Panc1 (cell line): Measurements from ENCODE around the gene AGPAT1. TPM values are rescaled to one million over a fixed set of nuclear protein-coding genes. Genes with fewer than 3 reads are reported as not detected.
A peak's percentile ranks its signal among the peaks of the same experiment; 100 is the strongest.

Experiments used
- ATAC-seq: fragments of 200-7000 bp; cut with Tn5 transposase; 2 replicates; pipeline ENCODE4 v1.9.1; 2020; ENCODE audit warnings: mild to moderate bottlenecking, moderate library complexity
- BruUV-seq: library from RNA; stranded (reverse); fragments of 400-500 nt; replicated peaks from 2 replicates; lab custom pipeline; 2021; lab: Mats Ljungman, UMichigan
- CTCF ChIA-PET: fragments of 300-600 bp; sonication (Branson Sonifier 250); formaldehyde crosslinking; loops from one replicate; lab custom pipeline; 2022; ENCODE audit warnings: antibody characterized with exemption; lab: Charles Lee
- POLR2A ChIA-PET: fragments of 300-600 bp; sonication (Branson Sonifier 250); formaldehyde crosslinking; loops from one replicate; lab custom pipeline; 2022; ENCODE audit warnings: antibody characterized with exemption; lab: Charles Lee
- DNase-seq: peaks from one replicate; pipeline ENCODE4 v3.0.0-alpha.2; 2010; ENCODE audit warnings: low read depth, low spot score
- H3K27ac ChIP-seq: 2 replicates; pipeline ENCODE4 v1.5.1; 2011; ENCODE audit warnings: mild to moderate bottlenecking, low read length, inconsistent platforms
- H3K27me3 ChIP-seq: fragments of 200-500 bp; sonication (Bioruptor generic); 2 replicates; pipeline ENCODE4 v1.6.0; 2014; ENCODE audit warnings: low read length, inconsistent platforms; ENCODE audit not compliant: control insufficient read depth, insufficient read depth
- H3K36me3 ChIP-seq: fragments of 200-500 bp; sonication (Bioruptor generic); 2 replicates; pipeline ENCODE4 v1.5.1; 2014; ENCODE audit warnings: inconsistent platforms, mild to moderate bottlenecking, low read length, moderate library complexity; ENCODE audit not compliant: control insufficient read depth, insufficient read depth
- H3K4me1 ChIP-seq: 2 replicates; pipeline ENCODE4 v1.5.1; 2011; ENCODE audit warnings: inconsistent platforms, mild to moderate bottlenecking, low read length, moderate library complexity; ENCODE audit not compliant: control insufficient read depth, insufficient read depth
- H3K4me3 ChIP-seq, 2 experiments: 2 replicates each; pipeline ENCODE4 v1.5.1; 2011 to 2012; ENCODE audit warnings: low read depth in 2 of 2, low read length in 2 of 2, mild to moderate bottlenecking in 2 of 2, inconsistent platforms in 1 of 2, moderate library complexity in 1 of 2
- H3K9me3 ChIP-seq: fragments of 200-500 bp; sonication (Bioruptor generic); 2 replicates; pipeline ENCODE4 v1.5.1; 2014; ENCODE audit warnings: low read depth, mild to moderate bottlenecking, inconsistent platforms, low read length, moderate library complexity; ENCODE audit not compliant: control insufficient read depth, insufficient read depth
- CTCF ChIP-seq: fragments of 450-650 bp; IDR thresholded peaks from 2 replicates; pipeline ENCODE4 v1.5.1; 2017; ENCODE audit warnings: mild to moderate bottlenecking
- POLR2AphosphoS5 ChIP-seq: IDR thresholded peaks from 2 replicates; pipeline ENCODE4 v1.6.1; 2012; ENCODE audit warnings: mild to moderate bottlenecking, low read depth, low read length, moderate library complexity
- REST ChIP-seq, 2 experiments: IDR thresholded peaks; 2 replicates each; pipeline ENCODE4 v1.6.1; 2011 to 2012; ENCODE audit warnings: low read depth in 2 of 2, control low read depth in 1 of 2, low read length in 1 of 2, mild to moderate bottlenecking in 1 of 2, moderate library complexity in 1 of 2; ENCODE audit not compliant: insufficient read depth in 1 of 2
- SIN3A ChIP-seq: IDR thresholded peaks from 2 replicates; pipeline ENCODE4 v1.6.1; 2012; ENCODE audit warnings: low read depth, mild to moderate bottlenecking, low read length, moderate library complexity, borderline replicate concordance; ENCODE audit not compliant: insufficient read depth
- TCF7L2 ChIP-seq: IDR thresholded peaks from 2 replicates; pipeline ENCODE4 v1.6.1; 2011; ENCODE audit warnings: mild to moderate bottlenecking, low read depth, low read length, inconsistent platforms
- in situ Hi-C: cut with HindIII; loops from 2 replicates; pipeline ENCODE4 v1.10.0; 2016; ENCODE audit warnings: low sequenced_read_pairs, low pct_unique_long_range_greater_than_20kb
- intact Hi-C: fragments of 100-400 bp; cut with micrococcal nuclease; formaldehyde crosslinking; loops from one replicate; pipeline ENCODE4 v1.10.0; 2022; ENCODE audit not compliant: unreplicated experiment
- total RNA-seq: library from RNA; stranded (reverse); gene quantifications from one replicate; pipeline ENCODE4 v1.2.1, GENCODE V29; 2021; ENCODE audit not compliant: unreplicated experiment

AGPAT1 gene
- total RNA-seq, 1 experiment from 2014 or later, result 88.4 TPM

GRCh38 chr6:32198866-32199265 lies 23.0 kb upstream of the AGPAT1 start:
- intact Hi-C loops, result loop anchor here (10.0 kb wide), 1 partner anchor 84 kb away; no protein-coding TSS in a partner anchor

GRCh38 chr6:32198345-32198696 lies 22.4 kb upstream of the AGPAT1 start:
- intact Hi-C loops (loop anchor here (10.0 kb wide), 1 partner anchor 84 kb away; no protein-coding TSS in a partner anchor), in situ Hi-C loops (no loop called here)
- DNase-seq (no peak), ATAC-seq (no peak)
- ChIA-PET CTCF (interaction anchor here (0.6 kb wide), 1 partner anchor 822 kb away, joined by 3 read pairs; no protein-coding TSS in a partner anchor), POLR2A (no interaction called here)
- peaks cover 16% of the 10 kb centered on the region for H3K4me1 ChIP-seq
- peak overlapping the region; percentile 20; the same call in 1 of the 2 replicates for H3K27ac ChIP-seq
- H3K9me3 ChIP-seq, result no peaks in the 10 kb centered on the region
- H3K36me3 ChIP-seq, result no peaks in the 10 kb centered on the region
- no peaks in the 10 kb centered on the region for H3K27me3 ChIP-seq
- TF ChIP-seq TCF7L2 (no peak), POLR2AphosphoS5 (no peak)
- BruUV-seq, result no TSS peak
- H3K4me3 ChIP-seq, result no peak overlapping the region

More at GRCh38 chr6:32198866-32199265, 23.0 kb upstream of the AGPAT1 start:
- CTCF ChIA-PET, result no interaction called here
- Histone ChIP-seq H3K27me3 (no peaks in the 10 kb centered on the region), H3K9me3 (no peaks in the 10 kb centered on the region), H3K36me3 (no peaks in the 10 kb centered on the region), H3K4me1 (peaks cover 16% of the 10 kb centered on the region), H3K27ac (no peak overlapping the region), H3K4me3 (no peak overlapping the region)
- DNase-seq (no peak), ATAC-seq (no peak)
- no TSS peak for BruUV-seq
- TF ChIP-seq TCF7L2 (no peak), POLR2AphosphoS5 (no peak), SIN3A (no peak), CTCF (no peak), REST (IDR thresholded peaks at IDR 0.05; ENCODE audit: insufficient read depth in 1 of 2, low read depth in 2 of 2, low read length in 1 of 2) (no peak)
- in situ Hi-C loops, result no loop called here
- POLR2A ChIA-PET, result no interaction called here
